Fibroblast of pulmonary artery (primary cell): ENCODE data around the gene CEP112.
"Not testable (repeated sequence)": the region's sequence is repeated elsewhere in the genome, so short reads cannot be mapped to it uniquely, and the experiment has no call there.

Source experiments
- DNase-seq: peaks from one replicate; pipeline ENCODE4 v3.0.0-alpha.2; 2010; ENCODE audit warnings: low read depth
- H3K4me3 ChIP-seq: replicated peaks from 2 replicates; pipeline ENCODE4 v1.5.1; 2011; ENCODE audit warnings: low read depth, mild to moderate bottlenecking, control low read depth, low read length, moderate library complexity
- TF ChIP-seq, protein P1 (sequence below): IDR thresholded peaks from 2 replicates; pipeline ENCODE4 v1.5.1; 2011; ENCODE audit warnings: mild to moderate bottlenecking, control low read depth, low read length, inconsistent platforms; ENCODE audit errors: missing control alignments

CEP112 gene

GRCh38 chr17:66165537-66166123, 26.3 kb downstream of the CEP112 start:
- no peak overlapping the region for H3K4me3 ChIP-seq
- DNase-seq = peak; percentile 82
- TF ChIP-seq, protein P1, sequence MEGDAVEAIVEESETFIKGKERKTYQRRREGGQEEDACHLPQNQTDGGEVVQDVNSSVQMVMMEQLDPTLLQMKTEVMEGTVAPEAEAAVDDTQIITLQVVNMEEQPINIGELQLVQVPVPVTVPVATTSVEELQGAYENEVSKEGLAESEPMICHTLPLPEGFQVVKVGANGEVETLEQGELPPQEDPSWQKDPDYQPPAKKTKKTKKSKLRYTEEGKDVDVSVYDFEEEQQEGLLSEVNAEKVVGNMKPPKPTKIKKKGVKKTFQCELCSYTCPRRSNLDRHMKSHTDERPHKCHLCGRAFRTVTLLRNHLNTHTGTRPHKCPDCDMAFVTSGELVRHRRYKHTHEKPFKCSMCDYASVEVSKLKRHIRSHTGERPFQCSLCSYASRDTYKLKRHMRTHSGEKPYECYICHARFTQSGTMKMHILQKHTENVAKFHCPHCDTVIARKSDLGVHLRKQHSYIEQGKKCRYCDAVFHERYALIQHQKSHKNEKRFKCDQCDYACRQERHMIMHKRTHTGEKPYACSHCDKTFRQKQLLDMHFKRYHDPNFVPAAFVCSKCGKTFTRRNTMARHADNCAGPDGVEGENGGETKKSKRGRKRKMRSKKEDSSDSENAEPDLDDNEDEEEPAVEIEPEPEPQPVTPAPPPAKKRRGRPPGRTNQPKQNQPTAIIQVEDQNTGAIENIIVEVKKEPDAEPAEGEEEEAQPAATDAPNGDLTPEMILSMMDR = peak; percentile 63

GRCh38 chr17:66155055-66155454, 36.9 kb downstream of the CEP112 start:
- H3K4me3 ChIP-seq, DNase-seq: not testable (repeated sequence)

GRCh38 chr17:66152756-66153155, 39.2 kb downstream of the CEP112 start:
- no peak overlapping the region for H3K4me3 ChIP-seq
- TF ChIP-seq, protein P1 = no peak
- peak; percentile 10 for DNase-seq

DNA sequence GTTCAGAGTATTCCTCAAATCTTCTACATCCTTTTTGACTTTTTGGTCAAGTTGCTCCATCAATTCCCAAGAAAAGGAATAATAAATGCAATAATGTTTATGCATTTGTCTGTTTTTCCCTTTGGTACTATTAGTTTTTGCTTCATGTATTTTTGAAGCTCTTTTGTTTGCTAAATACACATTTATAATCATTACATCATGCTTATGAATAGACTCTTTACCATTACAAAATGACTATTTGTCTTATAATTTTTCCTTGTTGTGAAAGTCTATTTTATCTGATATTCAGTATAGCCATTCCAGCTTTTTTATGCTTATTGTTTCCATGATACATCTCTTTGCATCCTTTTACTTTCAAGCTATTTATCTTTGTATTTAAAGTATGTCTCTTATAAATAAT, 41.2 kb downstream of the CEP112 start:
- no peak overlapping the region for H3K4me3 ChIP-seq
- TF ChIP-seq, protein P1 = no peak
- no peak for DNase-seq

DNA sequence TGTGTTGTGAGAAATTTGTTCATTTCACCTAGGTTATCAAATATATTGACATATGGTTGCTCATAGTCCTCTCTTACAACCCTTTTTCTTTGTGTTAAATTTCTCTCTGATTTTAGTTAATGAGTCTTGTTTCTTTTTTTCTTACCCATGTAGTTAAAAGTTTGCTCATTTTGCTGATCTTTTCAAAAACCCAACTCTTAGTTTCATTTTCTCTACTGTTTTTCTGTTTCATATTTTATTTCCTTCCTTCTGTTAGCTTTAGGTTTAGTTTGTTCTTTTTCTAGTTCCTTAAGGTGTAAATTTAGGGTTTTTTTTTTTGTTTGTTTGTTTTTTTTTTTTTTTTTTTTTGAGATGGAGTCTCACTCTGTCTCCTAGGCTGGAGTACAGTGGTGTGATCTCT, 42.4 kb downstream of the CEP112 start:
- no peak overlapping the region for H3K4me3 ChIP-seq
- TF ChIP-seq, protein P1 = no peak
- no peak for DNase-seq

DNA sequence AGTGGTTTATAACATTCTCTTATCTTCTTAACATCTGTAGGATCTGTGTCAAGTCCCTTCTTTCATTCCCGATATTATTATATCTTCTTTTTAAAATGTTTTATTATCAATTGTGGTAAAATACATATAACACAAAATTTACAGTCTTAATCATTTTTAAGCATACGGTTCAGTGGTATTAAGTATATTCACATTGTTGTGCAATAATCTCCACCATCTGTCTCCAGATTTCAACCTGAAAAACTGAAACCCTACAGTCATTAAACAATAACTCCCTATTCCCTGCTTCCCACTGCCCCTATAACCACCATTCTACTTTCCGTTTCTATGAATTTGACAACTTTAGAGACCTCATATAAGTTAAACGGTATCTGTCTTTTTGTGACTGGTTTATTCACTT, 45.5 kb downstream of the CEP112 start:
- DNase-seq = no peak
- TF ChIP-seq, protein P1 = no peak
- no peak overlapping the region for H3K4me3 ChIP-seq

GRCh38 chr17:66143657-66144282, 48.2 kb downstream of the CEP112 start:
- TF ChIP-seq, protein P1 = no peak
- H3K4me3 ChIP-seq = no peak overlapping the region
- no peak for DNase-seq
